SK-N-MC (cell line): ENCODE data around the gene RND2.

Experiments used
- EZH2 ChIP-seq: fragments of 200-600 bp; sonication (generic); IDR thresholded peaks from one replicate; pipeline ENCODE4 v1.6.1; 2017; ENCODE audit warnings: antibody characterized with exemption
- FOXP2 ChIP-seq: optimal IDR thresholded peaks from 2 replicates; pipeline ENCODE3; 2011; ENCODE audit warnings: mild to moderate bottlenecking, moderate library complexity; ENCODE audit not compliant: insufficient read depth; ENCODE audit errors: extremely low read length, control extremely low read depth
- POLR2AphosphoS5 ChIP-seq: IDR thresholded peaks from 2 replicates; pipeline ENCODE4 v1.6.1; 2012; ENCODE audit warnings: mild to moderate bottlenecking, low read depth, low read length, borderline replicate concordance

- TF ChIP-seq POLR2AphosphoS5, result no peak
- no peak for TF ChIP-seq FOXP2
- TF ChIP-seq EZH2, result no peak
These were observed 6.1 kb upstream of the RND2 start for GRCh38 chr17:43018932-43019331.
